ENCODE data around the gene ART4. TPM values are rescaled to one million over a fixed set of nuclear protein-coding genes. Genes with fewer than 3 reads are reported as not detected.

Gene ART4
- total RNA-seq, 1 experiment from 2014 or later, result not detected

- TF ChIP-seq REST (IDR thresholded peaks at IDR 0.05; ENCODE audit: low read depth) (no peak), ATF3 (IDR thresholded peaks at IDR 0.05) (no peak)
Observed at GRCh38 chr12:14890701-14891100, 47.4 kb upstream of the ART4 start (continued).

GRCh38 chr12:14886271-14886670, 42.9 kb upstream of the ART4 start:
- CTCF ChIA-PET, result no interaction called here
- no TSS peak for BruUV-seq (replicated peaks)
- H3K9ac ChIP-seq (ENCODE audit: low read length), result no peak overlapping the region
- no peak for DNase-seq (ENCODE audit: low read depth, low spot score)
- H3K9me3 ChIP-seq (ENCODE audit: control insufficient read depth in 1 of 2, insufficient read depth in 1 of 2, low read depth in 1 of 2, low read length in 2 of 2), result no peaks in the 10 kb centered on the region
- no peaks in the 10 kb centered on the region for H3K27me3 ChIP-seq (ENCODE audit: insufficient read depth, low read length)
- intact Hi-C loops (cut with micrococcal nuclease), result no loop called here
- RAD21 ChIA-PET (ENCODE audit: low non-redundant PET in 1 of 2, low total read pairs in 2 of 2, uncharacterized antibody in 2 of 2, unreplicated experiment in 2 of 2), result no interaction called here
- no peak overlapping the region for H2AFZ ChIP-seq (ENCODE audit: low read depth, low read length, poor library complexity, severe bottlenecking)
- H3K27ac ChIP-seq (ENCODE audit: low read depth, low read length), result no peak overlapping the region
- no peak overlapping the region for H3K4me2 ChIP-seq (ENCODE audit: low read length)
- no peaks in the 10 kb centered on the region for H3K79me2 ChIP-seq (ENCODE audit: insufficient read depth, low read length)
- H3K9me2 ChIP-seq (ENCODE audit: insufficient read depth), result no peaks in the 10 kb centered on the region
- H3K36me3 ChIP-seq (ENCODE audit: control insufficient read depth in 1 of 2, insufficient read depth in 2 of 2, low read length in 2 of 2), result no peaks in the 10 kb centered on the region
- no peaks in the 10 kb centered on the region; a peak in 1 of 4 replicates for H3K4me1 ChIP-seq (ENCODE audit: control insufficient read depth in 1 of 2, insufficient read depth in 2 of 2, low read length in 2 of 2)
- H3K4me3 ChIP-seq (replicated peaks in 1 of 2; ENCODE audit: low read depth in 1 of 2, low read length in 2 of 2), result no peak overlapping the region
- H4K20me1 ChIP-seq (ENCODE audit: insufficient read depth), result no peaks in the 10 kb centered on the region; the same call in 1 of the 2 replicates
- no peak for ATAC-seq
- POLR2A ChIA-PET, result interaction anchor here (1.1 kb wide), 1 partner anchor 15 kb away, joined by 3 read pairs; no protein-coding TSS in a partner anchor
- no peak for TF ChIP-seq ZFX (IDR thresholded peaks at IDR 0.05)
- no peak for TF ChIP-seq ZBTB33 (IDR thresholded peaks at IDR 0.05; ENCODE audit: extremely low read depth, insufficient replicate concordance, low read length)
- TF ChIP-seq SIN3A (IDR thresholded peaks at IDR 0.05; ENCODE audit: low read depth), result no peak
- no peak for TF ChIP-seq POLR2A (IDR thresholded peaks at IDR 0.05; ENCODE audit: borderline replicate concordance, extremely low read depth, insufficient read depth, insufficient read length)
- TF ChIP-seq MAX (IDR thresholded peaks at IDR 0.05), result no peak
- TF ChIP-seq YY1 (IDR thresholded peaks at IDR 0.05; ENCODE audit: extremely low read depth, insufficient replicate concordance, low read depth, low read length), result no peak
- TF ChIP-seq TCF7L2 (IDR thresholded peaks at IDR 0.05; ENCODE audit: borderline replicate concordance, extremely low read depth, insufficient read depth, insufficient read length), result no peak
- no peak for TF ChIP-seq ZNF274 (IDR thresholded peaks at IDR 0.05; ENCODE audit: low read depth, low read length)
- TF ChIP-seq CBX3 (IDR thresholded peaks at IDR 0.05; ENCODE audit: low read depth), result no peak
- TF ChIP-seq ATF3 (IDR thresholded peaks at IDR 0.05), result no peak
- no peak for TF ChIP-seq SP1 (IDR thresholded peaks at IDR 0.05; ENCODE audit: low read depth)
- TF ChIP-seq REST (IDR thresholded peaks at IDR 0.05; ENCODE audit: low read depth), result no peak
